ENCODE data around the gene GPSM1. TPM values are rescaled to one million over a fixed set of nuclear protein-coding genes. Genes with fewer than 3 reads are reported as not detected.

The GPSM1 gene
- total RNA-seq, 1 experiment from 2014 or later, result 26.9 TPM

GRCh38 chr9:136300866-136301265 lies 26.5 kb upstream of the GPSM1 start:
- Histone ChIP-seq H4K20me1 (ENCODE audit: low read length) (no peaks in the 10 kb centered on the region), H3K9ac (ENCODE audit: low read length) (no peak overlapping the region), H3K9me2 (replicated peaks; ENCODE audit: low read length) (no peaks in the 10 kb centered on the region), H3K79me2 (ENCODE audit: low read length) (no peaks in the 10 kb centered on the region), H3K9me3 (ENCODE audit: low read length) (no peaks in the 10 kb centered on the region), H2AFZ (ENCODE audit: low read length) (no peak overlapping the region), H3K4me1 (ENCODE audit: insufficient read depth, low read length) (peaks cover 9% of the 10 kb centered on the region), H3K4me3 (ENCODE audit: low read length) (no peak overlapping the region), H3K4me2 (ENCODE audit: low read length) (no peak overlapping the region), H3K27ac (ENCODE audit: low read length) (no peak overlapping the region), H3K36me3 (ENCODE audit: low read depth, low read length) (no peaks in the 10 kb centered on the region), H3F3A (ENCODE audit: low read length, unreplicated experiment) (no peaks in the 10 kb centered on the region), H3K27me3 (ENCODE audit: low read length) (no peaks in the 10 kb centered on the region)
- DNase-seq, result no peak
- ChIA-PET CTCF (no interaction called here), POLR2A (ENCODE audit: unreplicated experiment) (no interaction called here)
- no TSS peak for BruUV-seq (replicated peaks)
- TF ChIP-seq EZH2phosphoT487 (IDR thresholded peaks at IDR 0.05; ENCODE audit: borderline replicate concordance, low read length) (no peak), EZH2 (IDR thresholded peaks at IDR 0.05; ENCODE audit: low read length, unreplicated experiment) (no peak), CTCF (conservative IDR thresholded peaks at IDR 0.05; ENCODE audit: low read depth, low read length) (no peak)
- ATAC-seq, result no peak
- intact Hi-C loops (cut with micrococcal nuclease), result no loop called here

GRCh38 chr9:136302527-136302926 lies 24.8 kb upstream of the GPSM1 start:
- intact Hi-C loops (cut with micrococcal nuclease), result no loop called here
- no peaks in the 10 kb centered on the region for H3K36me3 ChIP-seq (ENCODE audit: low read depth, low read length)
- H3K27ac ChIP-seq (ENCODE audit: low read length), result no peak overlapping the region
- TF ChIP-seq CTCF (conservative IDR thresholded peaks at IDR 0.05; ENCODE audit: low read depth, low read length) (no peak), EZH2 (IDR thresholded peaks at IDR 0.05; ENCODE audit: low read length, unreplicated experiment) (no peak), EZH2phosphoT487 (IDR thresholded peaks at IDR 0.05; ENCODE audit: borderline replicate concordance, low read length) (no peak)
- CTCF ChIA-PET, result no interaction called here
- no peaks in the 10 kb centered on the region for H3K9me3 ChIP-seq (ENCODE audit: low read length)
- no peaks in the 10 kb centered on the region for H4K20me1 ChIP-seq (ENCODE audit: low read length)
- no peak for DNase-seq
- no peak overlapping the region for H3K4me2 ChIP-seq (ENCODE audit: low read length)
- POLR2A ChIA-PET (ENCODE audit: unreplicated experiment), result no interaction called here
- BruUV-seq (replicated peaks), result no TSS peak
- no peaks in the 10 kb centered on the region for H3K79me2 ChIP-seq (ENCODE audit: low read length)
- H3K4me1 ChIP-seq (ENCODE audit: insufficient read depth, low read length), result no peaks in the 10 kb centered on the region
- no peak overlapping the region for H3K9ac ChIP-seq (ENCODE audit: low read length)
- no peak overlapping the region for H2AFZ ChIP-seq (ENCODE audit: low read length)
- H3K4me3 ChIP-seq (ENCODE audit: low read length), result no peak overlapping the region
- H3K9me2 ChIP-seq (replicated peaks; ENCODE audit: low read length), result no peaks in the 10 kb centered on the region
- ATAC-seq, result no peak
- no peaks in the 10 kb centered on the region for H3K27me3 ChIP-seq (ENCODE audit: low read length)
- no peaks in the 10 kb centered on the region for H3F3A ChIP-seq (ENCODE audit: low read length, unreplicated experiment)

- intact Hi-C loops (cut with micrococcal nuclease), result no loop called here
- Histone ChIP-seq H3K27ac (ENCODE audit: low read length) (no peak overlapping the region), H3F3A (ENCODE audit: low read length, unreplicated experiment) (no peaks in the 10 kb centered on the region), H3K4me3 (ENCODE audit: low read length) (no peak overlapping the region), H3K79me2 (ENCODE audit: low read length) (no peaks in the 10 kb centered on the region), H3K4me2 (ENCODE audit: low read length) (no peak overlapping the region), H4K20me1 (ENCODE audit: low read length) (no peaks in the 10 kb centered on the region), H3K9me2 (replicated peaks; ENCODE audit: low read length) (no peaks in the 10 kb centered on the region), H3K4me1 (ENCODE audit: insufficient read depth, low read length) (no peaks in the 10 kb centered on the region), H3K9ac (ENCODE audit: low read length) (no peak overlapping the region), H3K9me3 (ENCODE audit: low read length) (no peaks in the 10 kb centered on the region), H2AFZ (ENCODE audit: low read length) (no peak overlapping the region), H3K36me3 (ENCODE audit: low read depth, low read length) (no peaks in the 10 kb centered on the region), H3K27me3 (ENCODE audit: low read length) (no peaks in the 10 kb centered on the region)
- TF ChIP-seq EZH2phosphoT487 (IDR thresholded peaks at IDR 0.05; ENCODE audit: borderline replicate concordance, low read length) (no peak), CTCF (conservative IDR thresholded peaks at IDR 0.05; ENCODE audit: low read depth, low read length) (no peak), EZH2 (IDR thresholded peaks at IDR 0.05; ENCODE audit: low read length, unreplicated experiment) (no peak)
- no TSS peak for BruUV-seq (replicated peaks)
- no peak for DNase-seq
- no peak for ATAC-seq
- CTCF ChIA-PET, result no interaction called here
- POLR2A ChIA-PET (ENCODE audit: unreplicated experiment), result no interaction called here
These were observed 24.1 kb upstream of the GPSM1 start for GRCh38 chr9:136303066-136303824.

Data from PC-3 (cell line).